ENCODE data around the gene ANKEF1.
A peak's percentile ranks its signal among the peaks of the same experiment; 100 is the strongest.
"Not testable (repeated sequence)": the region's sequence is repeated elsewhere in the genome, so short reads cannot be mapped to it uniquely, and the experiment has no call there.

Gene ANKEF1

DNA sequence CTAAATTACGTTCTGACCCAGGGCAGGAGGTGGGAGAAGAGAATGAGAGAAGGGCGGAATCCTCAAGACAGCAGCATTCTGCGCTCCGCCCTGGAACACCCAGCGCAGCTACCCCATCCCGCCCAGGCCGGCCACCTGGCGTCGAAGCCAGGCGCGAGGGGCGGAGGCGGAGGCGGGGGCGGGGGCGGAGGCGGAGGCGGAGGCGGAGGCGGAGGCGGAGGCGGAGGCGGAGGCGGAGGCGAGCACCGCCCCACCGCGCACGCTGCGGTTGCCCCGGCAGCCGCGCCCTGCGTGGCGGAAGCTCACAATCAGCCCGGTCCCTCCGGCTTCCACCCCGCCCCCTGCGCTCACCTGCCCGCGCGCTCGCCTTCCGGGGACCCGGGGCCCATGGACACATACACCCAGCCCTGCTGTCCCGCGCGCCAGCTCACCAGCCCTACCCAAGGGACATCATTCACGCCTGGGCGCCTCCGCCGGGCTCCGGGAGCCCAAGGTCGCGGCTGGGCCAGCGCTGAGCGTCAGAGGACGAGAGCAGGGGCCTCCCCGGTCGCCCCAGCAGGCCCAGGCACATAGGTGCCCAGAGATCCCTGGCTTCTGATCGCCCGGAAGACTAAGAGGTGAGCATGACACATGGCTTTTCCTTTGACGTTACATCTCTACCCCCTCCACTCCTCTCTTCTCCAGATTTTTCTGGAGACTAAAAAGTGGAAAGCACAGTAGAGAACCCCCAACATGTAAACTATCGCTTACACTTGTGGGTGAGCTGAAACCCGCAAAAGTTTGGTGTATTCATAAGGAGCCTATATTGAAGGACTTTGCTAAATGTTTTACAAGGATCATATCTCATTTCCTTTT, at the start of gene ANKEF1:
Gene ANKEF1, plus strand, starts transcription at position 271 of the 855 bp plus-strand sequence. CDS start 3,315 bp downstream, outside the sequence.
- DNase-seq, result peak; percentile 77

DNA sequence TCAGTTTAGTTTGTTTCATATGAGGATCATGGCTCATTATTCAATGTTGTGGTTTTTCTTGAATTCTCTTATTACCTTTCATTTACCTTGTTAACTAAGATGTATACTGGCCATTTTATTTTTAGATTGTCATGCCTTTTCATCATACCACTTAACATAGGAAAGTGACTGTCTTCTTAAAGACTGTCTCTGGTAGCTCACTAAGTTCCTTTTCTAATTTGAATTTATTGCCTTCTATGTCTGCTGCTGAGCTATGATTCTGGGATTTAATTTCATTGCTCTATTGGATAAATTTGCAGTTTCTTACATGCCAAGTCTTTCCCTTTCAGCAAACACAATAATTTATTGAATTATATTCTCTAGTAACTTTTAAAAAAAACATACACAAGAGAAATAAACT, 49.5 kb upstream of the ANKEF1 start:
- DNase-seq, result no peak

DNA sequence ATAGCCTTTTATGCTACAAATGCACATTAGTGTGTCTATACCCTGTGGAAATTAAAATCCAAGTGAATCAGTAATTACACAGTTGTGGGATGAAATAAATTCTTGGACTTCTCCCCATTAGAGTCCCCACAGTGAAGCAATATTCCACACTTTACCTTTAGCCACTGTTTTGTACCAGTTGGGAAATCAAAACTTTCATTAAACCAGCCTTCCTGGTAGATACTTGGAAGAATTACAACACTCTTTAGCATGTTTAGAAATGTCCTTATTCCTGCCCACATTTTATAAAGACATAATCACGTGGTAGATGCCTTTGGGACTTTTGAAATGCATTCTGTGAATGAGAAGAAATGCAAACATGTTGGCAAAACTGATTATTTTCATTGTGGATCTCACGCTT, 49.0 kb upstream of the ANKEF1 start:
- DNase-seq, result no peak

DNA sequence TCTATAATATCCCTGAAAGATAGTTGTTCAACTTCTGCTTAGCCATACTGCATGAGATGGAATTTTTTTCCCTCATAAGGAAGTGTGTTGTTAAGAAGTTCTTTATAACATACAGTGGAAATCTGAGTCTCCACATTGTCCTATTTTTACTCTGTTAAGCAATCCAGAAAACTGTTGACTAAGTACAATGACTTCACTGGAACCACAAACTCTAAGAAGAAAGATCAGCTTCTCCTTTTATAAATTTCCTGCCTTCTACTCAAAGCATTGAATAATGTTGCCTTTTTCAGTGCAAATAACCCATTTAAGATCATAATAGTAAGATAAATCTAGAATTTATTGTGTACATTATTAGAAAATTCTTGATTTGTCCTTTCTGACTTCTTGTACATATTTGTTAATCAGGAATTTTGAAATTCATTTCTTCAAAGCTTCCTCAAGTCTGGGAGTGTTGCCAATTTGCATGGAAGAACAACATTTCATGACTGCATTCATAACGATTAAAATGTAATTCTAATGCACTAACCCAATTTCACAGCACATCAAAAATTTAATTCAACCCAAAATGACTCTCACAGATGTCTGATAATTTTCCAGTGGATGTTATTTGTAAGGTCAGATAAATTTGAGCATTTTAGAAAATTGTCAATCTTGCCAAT, 45.6 kb upstream of the ANKEF1 start:
- no peak for DNase-seq

DNA sequence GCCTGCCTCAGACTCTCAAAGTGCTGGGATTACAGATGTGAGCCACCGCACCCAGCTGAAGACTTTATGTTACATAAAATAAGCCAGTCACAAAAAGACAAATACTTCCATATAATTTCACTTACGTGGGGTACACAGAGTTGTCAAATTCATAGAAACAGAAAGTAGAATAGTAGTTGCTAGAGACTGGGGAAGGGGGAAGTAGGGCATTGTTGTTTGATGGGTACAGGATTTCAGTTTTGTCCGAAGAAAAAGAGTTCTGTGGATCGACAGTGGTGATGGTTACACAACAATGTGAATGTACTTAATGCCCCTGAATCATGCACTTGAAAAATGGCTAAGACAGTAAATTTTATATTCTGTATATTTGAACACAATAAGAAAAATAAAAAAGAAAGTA, 41.6 kb upstream of the ANKEF1 start:
- no peak for DNase-seq

DNA sequence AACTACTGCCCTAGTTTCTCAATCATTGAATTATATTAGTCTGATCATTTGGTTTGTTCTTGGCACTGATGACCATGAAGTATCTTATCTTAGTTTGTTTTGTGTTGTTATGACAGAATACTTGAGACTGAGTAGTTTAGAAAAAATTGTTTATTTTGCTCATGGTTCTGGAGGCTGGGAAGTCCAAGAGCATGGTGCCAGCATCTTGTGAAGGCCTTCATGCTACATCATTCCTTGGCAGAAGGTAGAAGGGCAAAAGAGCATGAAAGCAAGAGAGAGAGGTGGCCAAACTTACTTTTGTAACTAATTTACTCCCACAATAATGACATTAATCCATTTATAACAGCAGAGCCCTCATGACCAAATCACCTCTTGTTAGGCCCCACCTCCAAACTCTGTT, 40.1 kb upstream of the ANKEF1 start:
- no peak for DNase-seq

DNA sequence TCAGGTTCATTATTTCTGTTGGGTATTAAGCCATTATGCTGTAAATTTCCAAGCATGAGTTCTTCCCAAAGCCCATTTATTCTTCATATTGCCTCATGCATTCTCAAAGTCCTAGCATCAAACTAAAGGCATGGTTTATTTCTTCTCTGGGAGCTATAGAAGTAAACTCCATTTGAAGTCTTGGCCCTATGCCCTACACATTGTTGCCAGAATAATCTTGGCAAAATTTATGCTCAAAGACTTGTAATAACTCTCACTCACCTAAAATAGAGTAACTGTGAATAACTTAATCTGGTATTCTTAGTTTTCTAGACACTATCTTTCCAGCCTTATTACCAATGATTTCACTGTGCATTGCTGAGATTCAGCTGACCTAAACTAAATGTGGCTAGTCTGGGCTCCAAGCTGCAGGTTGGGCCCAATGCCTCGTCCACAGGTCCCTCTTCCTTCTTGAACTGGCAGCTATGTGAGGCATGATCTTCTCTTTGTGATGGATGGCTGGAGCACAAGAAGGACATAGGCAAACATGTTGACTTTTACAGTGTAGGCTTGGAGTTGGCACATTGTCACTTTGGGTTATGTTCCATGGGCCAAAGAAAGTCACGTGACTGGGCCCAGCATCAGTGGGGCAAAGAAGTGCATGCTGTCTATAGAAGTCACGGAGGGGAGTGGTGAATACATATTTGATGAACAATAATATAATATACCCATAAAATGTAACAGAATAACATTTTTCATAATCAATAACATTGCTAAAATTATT, 39.1 kb upstream of the ANKEF1 start:
- no peak for DNase-seq

DNA sequence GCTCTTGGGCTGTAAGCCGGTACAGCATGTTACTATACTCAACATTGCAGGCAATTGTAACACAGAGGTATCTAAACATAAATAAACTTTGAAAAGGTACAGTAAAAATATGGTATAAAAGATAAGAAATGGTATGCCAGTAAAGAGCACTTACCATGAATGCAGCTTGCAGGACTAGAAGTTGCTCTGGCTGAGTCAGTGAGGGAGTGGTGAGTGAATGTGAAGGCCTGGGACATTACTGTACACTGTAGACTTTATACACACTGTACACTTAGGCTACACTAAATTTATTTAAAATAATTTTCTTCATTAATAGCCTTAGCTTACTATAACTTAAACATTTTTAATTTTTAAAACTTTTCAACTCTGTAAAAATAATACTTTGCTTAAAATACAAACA, 37.8 kb upstream of the ANKEF1 start:
- no peak for DNase-seq

DNA sequence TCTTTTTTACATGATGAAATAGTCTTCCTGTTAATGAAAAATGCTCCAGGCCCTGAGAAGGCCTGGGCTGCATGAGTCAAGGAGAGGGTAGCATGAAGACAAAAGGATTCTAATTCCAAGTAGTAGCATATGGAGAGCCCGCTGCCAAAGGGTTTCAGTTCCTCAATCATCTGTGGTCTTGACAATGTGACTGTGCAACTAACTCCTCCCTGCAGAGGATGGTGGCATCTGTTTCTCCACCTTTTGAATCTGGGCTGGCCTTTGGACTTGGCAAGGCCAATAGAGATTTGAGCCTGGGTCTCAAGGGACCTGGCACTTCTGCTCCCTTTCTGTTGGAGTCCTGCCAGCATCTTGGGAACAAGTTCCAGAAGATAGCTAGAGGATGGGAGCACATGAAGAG, 35.1 kb upstream of the ANKEF1 start:
- no peak for DNase-seq

DNA sequence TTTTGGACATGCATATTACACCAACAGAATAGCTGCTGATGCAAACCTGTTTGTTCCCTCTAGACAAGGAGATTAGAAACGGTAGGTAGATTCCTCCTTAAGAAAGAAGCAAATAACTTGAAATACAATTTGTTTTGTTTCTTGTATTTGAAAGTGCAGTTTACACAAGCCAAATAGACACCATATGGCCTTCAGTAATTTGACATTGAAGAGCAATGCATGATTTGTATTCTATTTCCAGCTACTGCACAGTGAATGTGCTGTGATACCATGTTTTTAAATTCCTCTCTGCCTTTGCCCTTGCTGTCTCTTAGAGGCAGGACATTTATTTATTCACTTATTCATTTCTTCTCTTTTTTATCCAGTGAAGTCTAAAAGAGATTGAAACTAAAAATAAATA, 31.9 kb upstream of the ANKEF1 start:
- no peak for DNase-seq

DNA sequence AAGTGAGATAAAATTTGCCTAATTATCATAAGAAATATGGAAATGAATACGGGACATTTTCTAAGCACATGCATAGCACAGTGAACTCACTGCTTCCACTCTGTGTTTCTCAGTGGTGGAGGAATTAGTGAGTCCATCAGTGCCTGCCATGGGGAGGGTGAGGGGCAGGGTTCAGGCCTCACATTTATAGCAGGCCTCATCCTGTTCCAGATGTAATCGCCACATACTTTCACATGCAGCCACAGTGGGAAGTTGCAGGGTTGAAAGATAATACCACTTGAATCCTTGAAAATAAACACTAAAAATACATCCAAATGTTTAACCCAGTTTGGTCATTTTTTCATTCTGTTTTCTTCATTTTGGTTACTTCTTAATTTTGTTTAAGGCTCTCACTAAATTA, 29.9 kb upstream of the ANKEF1 start:
- no peak for DNase-seq

DNA sequence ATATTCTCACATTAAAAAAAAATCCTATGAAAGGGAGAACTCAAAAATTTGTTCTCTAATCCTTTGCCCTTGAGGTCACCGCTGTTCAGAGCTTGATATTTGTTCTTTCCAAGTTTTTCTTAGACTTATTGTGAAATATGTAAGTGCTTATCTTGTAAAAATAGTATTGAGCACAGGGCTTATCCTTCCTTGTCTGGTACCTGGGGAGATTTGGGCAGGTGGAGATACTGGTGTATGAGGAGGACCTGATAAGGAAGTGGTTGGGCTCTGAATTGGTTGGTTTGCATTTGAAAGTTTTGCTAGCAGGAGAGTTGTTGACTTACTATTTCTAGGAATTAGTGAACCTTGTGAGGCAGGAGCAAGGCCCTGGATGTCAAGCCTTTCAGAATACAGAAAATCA, 28.9 kb upstream of the ANKEF1 start:
- DNase-seq, result no peak

DNA sequence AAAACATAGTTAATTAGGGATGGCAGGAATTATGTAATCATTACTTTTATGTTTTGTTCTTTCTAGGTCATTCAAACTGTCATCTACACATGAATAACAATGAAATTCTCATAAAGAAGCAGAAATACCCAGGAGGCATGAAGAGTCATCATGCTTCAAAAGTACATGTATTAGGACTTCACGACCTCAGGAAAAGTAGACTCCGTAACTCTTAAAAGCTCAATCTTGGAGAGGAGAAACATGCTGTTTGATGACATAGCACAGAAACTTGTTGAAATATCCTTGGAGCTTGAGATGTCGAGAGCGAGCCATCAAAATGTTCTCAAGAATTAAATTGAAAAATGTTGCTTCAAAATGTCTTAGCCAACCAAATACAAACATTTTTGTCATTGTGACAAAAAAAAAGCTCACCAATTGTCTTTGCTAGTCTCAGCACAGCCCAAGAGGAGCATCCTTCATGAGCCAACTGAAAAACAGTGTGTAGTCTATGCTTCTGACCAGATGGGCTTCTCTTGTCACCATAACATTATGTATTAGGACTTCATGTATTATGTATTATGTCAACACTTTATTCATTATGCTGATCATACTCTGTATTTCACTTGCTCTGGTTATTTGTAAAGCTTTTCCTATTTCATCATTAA, 28.2 kb upstream of the ANKEF1 start:
- no peak for DNase-seq

DNA sequence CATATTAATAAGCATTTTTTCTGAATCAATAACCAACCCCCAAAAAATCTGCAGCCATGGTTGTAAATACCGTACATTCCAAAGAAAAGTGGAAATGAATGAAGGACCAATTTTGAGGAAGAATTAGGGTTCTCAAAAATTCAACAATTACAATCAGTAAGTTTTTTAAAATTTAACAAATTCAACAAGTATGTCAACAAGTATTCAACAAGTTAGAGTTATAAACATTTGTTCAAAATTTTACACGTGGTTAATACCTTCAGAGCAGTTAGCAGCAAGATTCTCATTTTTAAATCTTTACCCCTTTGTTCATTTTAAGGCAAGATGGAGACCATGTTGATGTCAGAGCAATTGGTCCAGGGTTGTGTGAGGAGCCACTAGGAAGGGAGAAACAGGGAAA, 27.6 kb upstream of the ANKEF1 start:
- no peak for DNase-seq

DNA sequence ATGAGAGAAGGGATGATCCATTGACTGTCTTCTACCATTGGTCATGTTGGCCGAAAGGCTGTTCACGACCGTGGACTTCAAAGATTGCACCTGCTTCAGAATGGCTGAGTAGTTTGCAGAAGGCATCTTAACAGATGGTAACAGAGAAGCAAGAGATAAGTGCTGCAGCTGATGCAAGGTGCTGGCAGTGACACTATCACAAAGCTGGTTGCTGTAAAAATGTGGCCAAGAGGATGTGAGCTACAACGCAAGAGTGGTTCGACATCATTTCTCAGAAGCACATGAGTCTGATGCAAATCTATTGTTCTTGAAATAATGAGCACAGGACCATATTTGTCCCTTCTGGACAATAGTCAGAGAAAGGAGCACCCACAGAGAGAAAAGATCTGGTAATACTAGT, 27.0 kb upstream of the ANKEF1 start:
- no peak for DNase-seq

DNA sequence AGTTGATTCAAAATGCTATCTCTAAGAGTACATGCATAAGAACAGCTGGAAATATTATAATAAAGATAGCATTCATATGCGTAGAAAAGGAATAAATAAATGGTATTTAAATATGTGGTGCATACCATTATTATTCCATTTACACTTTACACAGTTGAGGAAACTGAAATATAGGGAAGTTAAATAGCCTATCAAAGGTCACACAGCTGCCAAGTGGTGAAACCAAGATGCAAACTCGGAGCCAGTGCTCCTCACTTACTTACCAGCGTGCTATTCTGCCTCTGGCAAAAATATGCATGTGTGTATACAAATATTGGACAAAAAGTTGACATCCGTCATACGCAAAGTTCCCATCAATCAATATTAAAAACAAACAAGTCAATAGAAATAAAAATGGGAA, 22.3 kb upstream of the ANKEF1 start:
- no peak for DNase-seq

DNA sequence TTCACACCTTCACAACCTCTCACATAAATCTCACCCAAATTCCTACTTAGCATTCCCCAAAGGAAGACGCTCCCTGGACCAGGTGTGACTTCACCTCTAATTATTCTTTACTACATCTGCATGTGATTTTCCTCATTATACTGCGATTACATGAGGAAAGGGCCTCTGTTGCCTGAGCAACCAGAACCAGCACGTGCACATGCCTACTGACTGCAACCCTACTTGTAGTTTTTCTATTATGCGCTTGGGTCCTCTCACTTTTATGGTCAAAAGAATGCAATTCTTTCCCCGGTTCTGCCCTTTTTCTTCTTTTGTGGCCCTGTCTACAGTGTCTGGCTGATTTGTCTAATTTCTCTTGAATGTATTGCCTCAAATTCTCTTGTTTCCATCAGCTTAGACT, 20.4 kb upstream of the ANKEF1 start:
- DNase-seq, result no peak

DNA sequence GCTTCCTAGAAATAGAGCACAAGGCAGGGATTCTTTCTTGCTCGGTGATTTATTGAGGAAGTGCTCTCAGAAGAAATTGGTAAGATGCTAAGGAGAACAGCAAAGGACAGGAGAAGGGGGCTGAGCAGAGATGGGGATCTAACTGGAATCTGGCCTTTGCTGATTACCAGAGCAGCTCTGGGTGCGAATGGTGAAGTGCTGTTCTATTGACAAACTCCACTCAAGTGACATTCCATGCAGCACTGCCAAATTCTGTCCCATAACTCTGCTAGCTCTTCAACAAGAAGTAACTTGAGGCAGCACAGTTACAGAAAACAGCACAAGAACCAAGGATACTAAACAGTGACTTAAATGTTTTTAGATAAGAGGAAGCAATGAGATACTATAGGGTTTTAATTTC, 13.8 kb upstream of the ANKEF1 start:
- DNase-seq, result no peak

DNA sequence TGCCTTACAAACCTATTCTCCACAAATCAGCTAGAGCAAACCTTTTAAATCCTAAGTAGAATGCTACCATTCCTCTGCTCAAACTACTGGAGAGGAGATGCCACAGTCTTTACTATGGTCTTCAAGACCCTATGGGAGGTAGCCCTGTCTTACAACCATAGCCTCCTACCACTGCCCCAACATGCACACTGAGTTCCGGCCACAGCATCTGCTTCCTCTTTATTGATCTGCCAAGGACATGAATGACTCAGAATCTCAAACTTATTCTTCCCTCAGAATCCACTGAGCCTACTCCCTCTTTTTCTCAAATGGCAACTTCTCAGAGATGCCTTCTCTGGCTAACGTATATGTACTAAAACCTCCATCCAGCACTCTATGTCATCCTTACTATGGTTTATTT, 12.2 kb upstream of the ANKEF1 start:
- no peak for DNase-seq

DNA sequence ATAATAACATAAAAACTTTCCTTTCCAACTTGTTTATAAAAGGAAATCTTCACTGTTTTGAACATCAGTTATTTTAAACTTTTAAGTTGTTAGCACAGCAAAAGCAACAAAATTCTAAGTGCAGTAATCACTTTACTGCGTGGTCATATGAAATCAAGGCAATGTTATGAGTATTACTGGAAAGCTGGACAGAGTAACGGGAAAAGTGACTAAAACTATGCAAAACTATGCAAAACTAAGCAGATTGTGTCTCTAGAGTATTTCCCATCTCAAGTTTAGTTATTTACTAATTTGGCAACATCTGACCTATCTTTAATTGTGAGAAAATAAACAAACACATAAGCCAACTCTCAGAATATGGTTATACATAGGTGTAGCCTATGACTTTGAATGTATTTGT, 10.9 kb upstream of the ANKEF1 start:
- no peak for DNase-seq

DNA sequence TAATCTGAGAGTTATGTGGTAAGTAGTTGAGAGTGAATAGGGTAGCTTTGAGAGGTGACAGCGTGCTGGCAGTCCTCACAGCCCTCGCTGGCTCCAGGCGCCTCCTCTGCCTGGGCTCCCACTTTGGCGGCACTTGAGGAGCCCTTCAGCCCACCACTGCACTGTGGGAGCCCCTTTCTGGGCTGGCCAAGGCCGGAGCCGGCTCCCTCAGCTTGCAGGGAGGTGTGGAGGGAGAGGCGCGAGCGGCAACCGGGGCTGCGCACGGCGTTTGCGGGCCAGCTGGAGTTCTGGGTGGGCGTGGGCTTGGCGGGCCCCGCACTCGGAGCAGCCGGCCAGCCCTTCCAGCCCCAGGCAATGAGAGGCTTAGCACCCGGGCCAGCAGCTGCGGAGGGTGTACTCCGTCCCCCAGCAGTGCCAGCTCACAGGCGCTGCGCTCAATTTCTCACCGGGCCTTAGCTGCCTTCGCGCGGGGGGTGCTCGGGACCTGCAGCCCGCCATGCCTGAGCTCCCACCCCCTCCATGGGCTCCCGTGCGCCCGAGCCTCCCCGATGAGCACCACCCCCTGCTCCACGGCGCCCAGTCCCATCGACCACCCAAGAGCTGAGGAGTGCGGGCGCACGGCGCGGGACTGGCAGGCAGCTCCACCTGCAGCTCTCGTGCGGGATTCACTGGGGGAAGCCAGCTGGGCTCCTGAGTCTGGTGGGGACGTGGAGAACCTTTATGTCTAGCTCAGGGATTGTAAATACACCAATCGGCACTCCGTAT, 3.2 kb upstream of the ANKEF1 start:
- DNase-seq, result not testable (repeated sequence)

DNA sequence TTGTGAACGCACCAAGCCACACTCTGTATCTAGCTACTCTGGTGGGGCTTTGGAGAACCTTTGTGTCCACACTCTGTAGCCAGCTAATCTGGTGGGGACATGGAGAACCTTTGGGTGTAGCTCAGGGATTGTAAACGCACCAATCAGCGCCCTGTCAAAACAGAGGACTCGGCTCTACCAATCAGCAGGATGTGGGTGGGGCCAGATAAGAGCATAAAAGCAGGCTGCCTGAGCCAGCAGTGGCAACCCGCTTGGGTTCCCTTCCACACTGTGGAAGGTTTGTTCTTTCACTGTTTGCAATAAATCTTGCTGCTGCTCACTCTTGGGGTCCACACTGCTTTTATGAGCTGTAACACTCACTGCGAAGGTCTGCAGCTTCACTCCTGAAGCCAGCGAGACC, 2.5 kb upstream of the ANKEF1 start:
- not testable (repeated sequence) for DNase-seq
